SKM-1 (cell line): Measurements from ENCODE around the gene PTPN6.

Experiments
- DNase-seq: peaks from one replicate; lab custom pipeline; 2025; ENCODE audit not compliant: unreplicated experiment; lab: John Stamatoyannopoulos, UW

The PTPN6 gene

DNA sequence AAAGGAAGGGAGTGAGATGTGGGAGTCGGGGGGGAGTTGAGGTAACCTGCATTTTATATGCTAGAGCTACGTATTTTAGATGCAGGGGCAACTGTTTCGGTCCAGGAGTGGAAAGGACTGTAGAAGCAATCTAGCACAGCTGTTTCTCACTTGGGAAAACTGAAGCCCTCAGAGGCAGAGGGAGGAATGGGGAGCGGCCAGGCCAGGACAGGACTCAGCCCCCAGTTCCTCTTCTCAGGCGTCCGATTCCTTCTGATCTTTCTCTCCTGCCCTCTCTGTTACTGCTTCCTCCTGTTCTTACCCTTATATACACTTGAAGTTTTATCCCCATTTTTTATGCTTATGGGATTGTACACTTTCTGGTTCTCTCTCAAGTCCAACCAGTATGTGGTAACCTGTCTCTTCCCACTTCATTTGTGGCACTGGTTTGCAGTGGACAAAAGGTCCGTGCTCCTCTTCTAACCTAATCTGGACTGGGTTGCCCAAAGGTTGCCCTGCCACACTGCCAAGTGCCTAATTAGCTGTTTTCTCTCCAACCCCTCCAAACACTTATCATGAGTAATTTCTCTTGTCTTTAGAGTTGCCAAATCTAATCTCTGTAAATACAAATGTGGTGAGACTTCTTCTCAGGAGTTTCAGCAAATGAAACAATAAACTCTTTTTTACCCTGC is 50.9 kb downstream of the PTPN6 start:
- DNase-seq = no peak

DNA sequence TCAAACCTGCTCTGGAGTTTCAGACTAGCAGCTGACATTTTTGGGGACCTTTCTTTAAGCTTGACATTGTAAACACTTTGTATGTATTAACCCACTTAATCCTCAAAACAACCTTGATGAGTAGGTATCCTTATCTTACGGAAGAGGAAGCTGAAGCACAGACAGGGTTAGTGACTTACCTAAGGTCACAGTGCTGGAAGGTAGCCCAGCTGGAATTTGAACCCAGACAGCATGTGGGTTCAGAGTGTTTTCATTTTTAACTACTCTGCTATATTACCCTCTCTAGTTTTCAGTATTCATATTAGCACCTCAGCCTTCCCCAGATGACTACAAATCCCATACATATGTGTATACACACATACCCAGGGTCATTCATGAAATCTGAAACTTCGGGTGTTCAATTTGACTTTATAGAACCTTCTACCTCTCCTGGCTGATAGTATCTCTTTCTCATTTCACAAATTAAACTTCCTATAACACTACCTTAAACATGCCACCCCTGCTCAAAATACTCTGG is 53.2 kb downstream of the PTPN6 start:
- DNase-seq = no peak

- DNase-seq = no peak
Observed at GRCh38 chr12:7004840-7005239, 53.7 kb downstream of the PTPN6 start.

DNA sequence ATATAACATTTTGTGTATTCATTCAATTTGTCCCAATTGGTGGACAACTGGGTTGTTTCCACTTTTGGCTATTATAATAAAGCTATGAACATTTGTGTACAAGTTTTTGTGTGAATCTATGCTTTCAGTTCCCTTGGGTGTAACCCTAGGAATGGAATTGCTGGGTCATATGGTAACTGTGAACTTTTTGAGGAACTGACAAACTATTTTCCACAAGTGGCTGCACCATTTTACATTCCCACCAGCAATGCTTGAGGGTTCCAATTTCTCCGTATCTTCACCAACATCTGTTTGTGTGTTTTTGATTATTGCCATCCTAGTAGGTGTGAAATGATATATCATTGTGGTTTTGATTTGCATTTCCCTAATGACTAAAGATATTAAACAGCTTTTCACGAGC is 54.2 kb downstream of the PTPN6 start:
- no peak for DNase-seq

DNA sequence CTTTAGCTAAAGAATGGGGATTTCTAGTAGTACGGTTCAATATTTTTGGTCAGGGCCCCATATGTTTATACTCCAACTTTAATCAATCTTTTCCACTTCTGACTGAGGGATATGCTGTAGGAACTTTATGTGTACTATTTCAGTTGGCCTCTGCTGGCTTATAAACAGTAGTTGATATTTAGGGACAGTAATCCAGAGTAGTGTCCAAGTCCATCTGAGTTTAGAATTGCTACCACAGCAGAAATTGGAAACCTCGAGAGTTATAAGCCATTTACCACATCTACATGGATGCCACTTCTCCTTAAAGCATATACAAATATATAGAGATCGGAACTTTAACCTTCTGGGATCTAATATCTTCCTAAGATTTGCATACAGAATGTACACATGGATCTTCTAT is 55.5 kb downstream of the PTPN6 start:
- DNase-seq = no peak

DNA sequence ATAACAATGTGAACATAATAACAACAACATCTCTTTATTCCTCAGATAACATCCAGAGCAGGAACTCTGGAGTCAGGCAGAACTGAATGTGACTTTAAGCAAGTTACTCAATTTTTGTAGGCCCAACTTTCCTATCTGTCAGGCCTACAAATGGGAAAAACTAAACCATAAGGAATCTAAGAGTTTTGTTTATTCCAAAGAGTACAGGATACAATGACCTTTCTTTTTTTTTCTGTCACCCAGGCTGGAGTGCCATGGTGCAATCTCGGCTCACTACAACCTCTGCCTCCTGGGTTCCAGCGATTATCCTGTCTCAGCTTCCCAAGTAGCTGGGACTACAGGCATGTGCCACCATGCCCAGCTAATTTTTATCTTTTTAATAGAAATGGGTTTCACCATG is 57.7 kb downstream of the PTPN6 start:
- DNase-seq = no peak

DNA sequence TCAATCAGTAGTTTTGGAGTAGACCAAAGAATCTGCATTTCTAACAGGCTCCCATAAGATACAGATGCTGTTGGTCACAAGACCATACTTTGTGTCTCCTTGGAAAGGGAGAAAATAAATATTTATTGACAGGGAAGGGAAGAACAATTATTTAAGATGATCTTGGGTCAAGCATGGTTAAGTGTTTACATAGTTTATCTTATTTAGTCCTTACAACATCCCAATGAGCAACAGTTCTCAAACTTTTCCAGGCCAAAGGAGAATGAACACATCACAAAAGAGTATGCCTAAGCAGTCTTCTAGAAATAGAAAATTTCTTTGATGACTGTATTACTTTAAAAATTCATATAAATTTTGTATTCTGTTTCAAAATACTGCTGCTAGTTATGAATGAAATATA is 58.4 kb downstream of the PTPN6 start:
- DNase-seq = no peak
